HL-60 (cell line): ENCODE measurements around the gene DENND1B.

Source experiments
- DNase-seq, 2 experiments: peaks; one replicate each; pipeline ENCODE4 v3.0.0-alpha.2; 2010 to 2020; ENCODE audit warnings: low read depth in 1 of 2, low spot score in 1 of 2
- H3K27ac ChIP-seq: fragments of 250-450 bp; sonication (Bioruptor Pico); replicated peaks from 2 replicates; pipeline ENCODE4 v1.5.1; 2020; ENCODE audit warnings: mild to moderate bottlenecking, moderate library complexity
- H3K27me3 ChIP-seq: fragments of 250-450 bp; sonication (Bioruptor Pico); 2 replicates; pipeline ENCODE4 v1.5.1; 2021; ENCODE audit warnings: mild to moderate bottlenecking, moderate library complexity; ENCODE audit not compliant: insufficient read depth, poor library complexity, severe bottlenecking
- H3K4me3 ChIP-seq: replicated peaks from 2 replicates; pipeline ENCODE4 v1.5.1; 2011; ENCODE audit warnings: mild to moderate bottlenecking, control low read depth, low read length; ENCODE audit not compliant: insufficient read depth
- CTCF ChIP-seq: IDR thresholded peaks from one replicate; pipeline ENCODE4 v1.5.1; 2011; ENCODE audit warnings: low read length, control low read depth, inconsistent platforms; ENCODE audit not compliant: insufficient read depth
- GABPA ChIP-seq: IDR thresholded peaks from 2 replicates; pipeline ENCODE4 v1.6.1; 2012; ENCODE audit warnings: low read depth
- POLR2AphosphoS5 ChIP-seq: IDR thresholded peaks from 2 replicates; pipeline ENCODE4 v1.6.1; 2012; ENCODE audit warnings: low read depth
- REST ChIP-seq: IDR thresholded peaks from 2 replicates; pipeline ENCODE4 v1.6.1; 2012; ENCODE audit warnings: low read depth; ENCODE audit not compliant: insufficient replicate concordance
- SPI1 ChIP-seq: IDR thresholded peaks from 2 replicates; pipeline ENCODE4 v1.6.1; 2012; ENCODE audit warnings: low read depth, mild to moderate bottlenecking, borderline replicate concordance

Gene DENND1B

DNA sequence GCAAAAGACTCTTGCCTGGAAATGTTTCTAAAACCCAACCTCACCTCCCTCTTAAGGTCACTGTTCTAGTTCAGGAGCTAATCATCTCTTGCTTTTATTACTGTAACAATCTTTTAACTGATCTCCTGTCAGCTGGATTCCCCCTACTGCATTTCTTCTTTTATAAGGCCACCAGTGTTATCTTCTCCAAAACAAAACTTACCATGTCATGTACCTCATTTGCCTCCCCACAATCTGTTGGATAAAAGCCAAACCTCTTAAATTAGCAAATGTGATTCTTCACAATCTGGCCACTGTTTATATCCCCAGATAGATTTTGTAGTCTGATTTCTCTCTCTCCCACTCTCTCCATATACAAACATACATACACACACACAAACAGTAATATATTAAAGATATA lies 143.3 kb downstream of the DENND1B start:
- Histone ChIP-seq H3K27me3 (no peaks in the 10 kb centered on the region), H3K27ac (no peak overlapping the region), H3K4me3 (no peak overlapping the region)
- DNase-seq, result no peak
- no peak for TF ChIP-seq GABPA
- TF ChIP-seq POLR2AphosphoS5, result no peak
- TF ChIP-seq REST, result no peak

DNA sequence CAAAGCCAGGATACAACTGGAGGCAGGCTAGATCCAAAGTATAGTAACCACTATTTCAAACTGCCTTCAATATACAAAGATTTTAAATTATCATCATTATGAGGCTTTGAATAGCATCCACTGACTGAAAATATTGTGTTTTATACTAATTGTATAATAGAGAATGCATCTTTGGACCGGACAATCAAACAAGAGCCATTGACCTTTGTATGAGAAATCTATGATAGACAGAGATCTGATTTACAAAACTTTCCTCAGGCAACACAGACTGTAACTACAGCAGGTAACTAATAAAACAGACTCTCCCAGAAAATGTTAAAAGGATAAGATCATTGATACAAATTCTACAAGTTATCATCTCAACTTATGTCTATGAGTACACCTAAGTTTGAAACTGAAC lies 152.9 kb downstream of the DENND1B start:
- H3K27ac ChIP-seq, result no peak overlapping the region
- no peak for TF ChIP-seq GABPA
- no peak for TF ChIP-seq REST
- TF ChIP-seq SPI1, result no peak
- TF ChIP-seq POLR2AphosphoS5, result no peak
- no peak for TF ChIP-seq CTCF

DNA sequence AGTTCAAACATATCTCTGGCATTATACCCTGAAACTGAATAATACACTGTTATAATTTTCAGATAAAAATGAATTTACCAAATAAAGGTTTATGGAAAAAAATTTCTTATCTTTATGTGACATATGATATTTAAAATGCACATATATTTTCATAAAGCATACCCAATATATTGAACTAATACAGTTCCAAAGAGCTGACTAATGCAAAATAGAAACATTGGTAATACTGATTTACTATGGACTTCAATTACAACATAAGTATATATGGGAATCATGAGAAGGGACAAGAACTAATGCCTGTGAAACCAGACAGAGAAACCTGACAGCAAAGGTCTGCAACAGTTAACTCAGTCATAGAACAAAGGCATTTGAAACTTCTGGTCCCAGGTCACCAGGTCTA lies 153.5 kb downstream of the DENND1B start:
- H3K27ac ChIP-seq, result no peak overlapping the region
- H3K4me3 ChIP-seq, result no peak overlapping the region
- DNase-seq, result no peak
- no peaks in the 10 kb centered on the region for H3K27me3 ChIP-seq
- TF ChIP-seq REST, result no peak
- no peak for TF ChIP-seq CTCF
- TF ChIP-seq POLR2AphosphoS5, result no peak
- no peak for TF ChIP-seq GABPA
- TF ChIP-seq SPI1, result no peak

More for the DNA sequence above, 152.9 kb downstream of the DENND1B start:
- no peak overlapping the region for H3K4me3 ChIP-seq
- DNase-seq, result no peak
- H3K27me3 ChIP-seq, result no peaks in the 10 kb centered on the region

DNA sequence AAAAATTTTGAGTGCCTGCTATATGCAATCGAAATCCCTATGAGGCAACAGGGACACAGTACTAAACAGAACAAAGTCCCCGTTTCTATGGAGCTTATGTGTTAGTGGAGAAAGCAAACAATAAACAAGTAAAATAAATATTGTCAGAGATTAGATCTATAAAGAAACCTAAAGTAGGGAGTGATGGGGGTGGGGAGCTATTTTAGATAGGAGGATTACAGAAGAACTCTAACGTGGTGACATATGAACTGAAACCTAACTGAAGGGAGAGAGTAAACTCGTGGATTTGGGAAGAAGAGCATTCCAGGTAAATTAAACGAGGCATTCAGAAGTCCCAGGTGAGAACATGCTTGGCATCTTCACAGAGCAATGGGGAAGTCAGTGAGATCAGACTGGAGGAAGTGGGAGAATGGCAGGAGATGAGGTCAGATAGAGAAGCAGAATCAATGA lies 154.5 kb downstream of the DENND1B start:
- Histone ChIP-seq H3K27ac (no peak overlapping the region), H3K4me3 (no peak overlapping the region), H3K27me3 (no peaks in the 10 kb centered on the region)
- no peak for TF ChIP-seq POLR2AphosphoS5
- peak; percentile 61; the same call in 1 of the 2 replicates for TF ChIP-seq SPI1
- no peak for DNase-seq
